G401.6 (cell line): Measurements from ENCODE around the gene CACNA2D4.

Experiments
- FAIRE-seq: peaks from 2 replicates; lab custom pipeline; 2012; peaks lifted over from hg19 to GRCh38; lab: Jason Lieb, UNC

Gene CACNA2D4

DNA sequence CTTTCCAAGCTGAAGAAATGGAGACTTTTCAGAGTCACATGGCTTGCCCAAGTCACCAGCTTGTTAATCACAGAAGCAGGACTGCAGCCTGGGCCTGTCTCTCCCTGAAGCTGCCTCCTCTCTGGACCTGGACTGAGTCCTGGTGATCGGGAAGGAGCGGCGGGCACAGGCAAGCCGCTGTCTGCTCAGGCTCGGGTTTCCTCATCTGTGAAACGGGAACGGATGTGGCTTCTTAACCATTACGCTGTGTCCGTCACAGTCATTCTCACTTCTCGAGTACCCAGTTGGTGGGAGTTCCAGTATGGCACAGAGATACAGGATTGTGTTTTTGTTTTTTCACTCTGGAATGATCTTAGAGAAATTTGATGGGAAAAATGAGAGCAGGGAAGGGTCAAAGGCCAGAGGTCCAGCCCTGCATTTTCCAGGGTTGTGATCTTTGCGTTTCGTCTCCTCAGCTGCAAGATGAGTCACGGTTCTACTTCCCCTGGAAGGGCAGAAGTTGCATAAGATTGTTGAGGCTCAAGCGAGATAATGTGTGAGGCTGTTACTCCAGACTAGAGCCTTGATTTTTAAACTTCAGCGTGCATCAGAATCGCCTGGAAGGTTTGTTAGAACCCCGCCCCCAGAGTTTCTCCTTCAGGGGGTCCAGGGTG is 105.7 kb downstream of the CACNA2D4 start:
- FAIRE-seq: no peak

DNA sequence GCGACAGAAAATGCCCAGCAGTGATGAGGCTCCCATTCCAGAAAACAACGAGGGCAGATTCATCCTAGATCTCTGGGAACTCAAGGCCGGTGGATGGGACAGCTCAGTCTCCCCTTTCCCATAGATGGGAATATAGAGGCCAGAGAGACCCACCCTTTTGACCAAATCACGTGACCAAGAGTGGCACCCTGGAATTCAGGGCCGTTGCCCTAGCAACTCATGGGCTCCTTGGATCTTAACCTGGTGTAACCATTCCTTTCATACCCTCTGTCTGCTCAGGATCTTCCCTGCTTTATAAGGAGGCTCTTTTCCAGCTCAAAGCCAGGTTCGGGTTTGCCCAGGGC is 106.5 kb downstream of the CACNA2D4 start:
- no peak for FAIRE-seq

DNA sequence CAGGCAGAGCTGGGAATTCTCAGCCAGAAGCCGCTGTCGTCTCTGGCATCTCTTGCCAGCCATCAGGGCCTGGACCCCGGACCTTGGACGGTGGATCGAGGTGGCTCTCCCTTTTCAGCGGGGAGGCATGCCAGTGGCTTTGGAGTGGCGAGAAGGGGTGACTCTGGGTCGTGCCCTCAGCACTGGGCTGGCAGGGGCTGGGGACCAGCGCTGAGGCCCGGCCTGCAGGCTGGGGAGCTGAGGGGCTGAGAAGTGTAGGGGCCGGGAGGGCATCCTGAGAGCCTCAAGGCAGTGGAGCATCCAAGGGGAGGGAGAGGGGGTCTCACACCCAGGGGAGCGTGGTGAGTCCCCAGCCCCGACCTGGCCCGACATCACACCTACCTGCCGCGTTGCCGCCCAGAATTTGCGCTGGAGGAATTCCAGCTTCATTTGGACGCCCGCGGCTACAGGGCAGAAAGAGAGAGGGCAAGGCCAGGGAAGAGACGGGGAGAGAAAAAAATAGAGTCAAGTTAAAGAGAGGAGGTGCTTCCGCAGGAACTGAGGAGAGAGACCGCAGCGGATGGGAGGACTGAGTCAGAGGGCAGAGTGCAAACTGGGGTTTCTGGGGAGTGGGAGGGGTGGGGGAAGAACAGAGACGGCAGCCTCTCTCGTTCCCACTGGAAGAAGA is 107.0 kb downstream of the CACNA2D4 start:
- FAIRE-seq: no peak

DNA sequence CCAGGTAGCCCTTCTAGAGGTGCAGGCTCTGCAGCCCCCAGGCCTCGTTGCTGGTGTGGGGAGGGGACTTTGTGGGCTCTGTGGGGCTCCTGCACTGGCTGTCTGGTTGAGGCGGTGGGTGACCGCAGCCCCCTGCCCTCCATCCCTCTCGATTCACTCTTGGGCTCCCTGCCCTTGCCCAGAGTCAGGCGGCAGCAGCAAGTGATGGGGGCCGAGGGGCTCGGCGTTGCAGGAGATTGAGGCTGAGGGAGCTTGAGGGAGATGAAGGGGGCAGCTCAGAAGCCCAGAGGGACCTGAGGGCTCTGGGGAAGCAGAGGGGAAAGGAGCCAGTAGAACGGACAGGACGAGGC is 107.5 kb downstream of the CACNA2D4 start:
- FAIRE-seq: no peak

DNA sequence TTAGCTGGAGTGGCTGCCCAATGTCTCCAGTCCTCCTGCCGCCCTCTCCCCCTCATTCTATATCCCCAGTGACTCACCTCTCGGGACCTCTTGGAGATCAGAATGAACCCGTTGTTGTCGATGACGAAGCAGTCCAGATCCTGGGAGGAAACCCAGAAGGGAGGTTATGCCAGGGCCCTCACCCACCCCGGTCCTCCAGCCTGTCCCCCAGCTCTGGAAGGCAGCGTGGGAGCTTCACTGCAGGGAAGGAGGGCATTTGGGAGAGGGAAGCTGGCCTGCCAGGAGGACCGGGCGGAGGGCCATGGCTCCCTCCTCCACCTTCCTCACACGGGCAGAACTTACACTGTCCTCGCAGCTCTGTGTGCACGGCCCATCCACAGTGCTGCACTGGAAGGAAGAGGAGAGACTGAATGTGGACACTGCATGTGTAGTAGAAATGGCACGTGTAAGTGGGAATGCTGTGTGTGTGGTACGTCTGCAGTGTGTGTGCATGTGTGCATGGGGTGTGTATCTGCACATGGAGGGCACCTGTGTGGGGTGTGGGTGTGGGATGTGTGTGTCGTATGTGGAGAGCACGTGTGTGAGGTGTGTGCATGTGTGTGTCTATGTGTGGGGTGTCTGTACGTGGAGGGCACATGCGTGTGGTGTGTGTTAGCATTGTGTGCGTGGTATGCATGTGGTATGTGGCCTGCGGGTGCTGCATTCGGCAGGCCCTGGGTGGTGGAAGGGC is 108.1 kb downstream of the CACNA2D4 start:
- FAIRE-seq: no peak

DNA sequence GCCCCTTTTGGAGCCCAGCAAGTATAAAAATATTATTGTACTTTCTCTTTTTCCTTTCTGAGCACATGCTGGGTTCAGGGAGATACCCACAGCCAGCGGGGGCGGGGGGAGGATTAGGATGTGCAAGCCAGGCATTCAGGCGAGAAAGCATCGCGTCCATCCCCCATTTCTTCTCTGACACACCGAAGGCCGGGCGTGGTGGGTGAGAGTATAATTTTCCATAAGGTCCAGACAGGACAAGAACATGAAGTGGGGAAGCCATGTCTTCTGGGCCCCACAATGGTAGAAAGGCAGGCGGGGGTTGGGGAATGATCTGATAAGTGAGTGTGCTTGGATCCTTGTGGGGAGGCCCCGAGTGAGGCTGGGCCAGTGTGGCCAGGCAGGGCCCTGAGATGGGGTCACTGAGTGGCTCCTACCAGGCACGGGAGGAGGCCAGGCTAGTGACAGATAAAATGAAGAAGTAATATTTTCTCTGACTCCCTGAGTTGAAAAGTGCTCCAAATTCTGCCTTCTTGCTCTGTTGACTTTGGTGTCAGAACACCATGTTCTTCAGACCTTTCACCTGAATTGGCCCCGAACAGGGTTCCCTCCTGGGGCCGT is 108.8 kb downstream of the CACNA2D4 start:
- no peak for FAIRE-seq

DNA sequence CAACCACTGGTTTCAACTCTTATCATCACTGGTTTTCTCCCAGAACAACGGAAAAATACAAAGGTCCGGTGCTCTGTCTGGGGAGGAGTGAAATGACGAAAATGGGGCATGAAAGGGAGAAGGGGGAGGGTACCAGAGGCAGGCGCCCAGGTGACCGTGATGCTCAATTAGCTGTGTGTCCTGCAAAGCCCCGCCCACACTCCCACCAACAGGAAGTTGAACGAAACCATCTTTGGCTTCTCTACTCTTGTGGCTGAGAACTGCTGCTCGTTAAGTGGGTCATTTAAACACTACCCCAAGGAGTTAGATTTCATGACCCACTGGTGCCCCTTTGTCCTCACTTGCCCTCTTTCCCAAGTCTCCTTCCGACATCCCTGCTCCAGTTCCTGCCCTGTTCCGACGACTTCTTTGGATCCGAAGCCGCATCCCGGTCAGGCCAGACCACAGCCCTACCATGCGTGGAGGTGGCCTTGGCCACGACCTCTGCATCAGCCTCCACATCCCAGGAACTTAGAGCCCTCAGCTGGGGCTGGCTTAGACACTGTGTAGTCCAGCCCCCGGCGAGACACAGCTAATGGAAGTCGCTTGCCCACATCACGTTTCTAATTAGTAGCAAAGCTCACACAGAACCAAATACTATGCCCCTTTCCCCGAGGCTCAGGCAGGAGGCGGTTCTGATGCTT is 109.5 kb downstream of the CACNA2D4 start:
- FAIRE-seq: no peak

DNA sequence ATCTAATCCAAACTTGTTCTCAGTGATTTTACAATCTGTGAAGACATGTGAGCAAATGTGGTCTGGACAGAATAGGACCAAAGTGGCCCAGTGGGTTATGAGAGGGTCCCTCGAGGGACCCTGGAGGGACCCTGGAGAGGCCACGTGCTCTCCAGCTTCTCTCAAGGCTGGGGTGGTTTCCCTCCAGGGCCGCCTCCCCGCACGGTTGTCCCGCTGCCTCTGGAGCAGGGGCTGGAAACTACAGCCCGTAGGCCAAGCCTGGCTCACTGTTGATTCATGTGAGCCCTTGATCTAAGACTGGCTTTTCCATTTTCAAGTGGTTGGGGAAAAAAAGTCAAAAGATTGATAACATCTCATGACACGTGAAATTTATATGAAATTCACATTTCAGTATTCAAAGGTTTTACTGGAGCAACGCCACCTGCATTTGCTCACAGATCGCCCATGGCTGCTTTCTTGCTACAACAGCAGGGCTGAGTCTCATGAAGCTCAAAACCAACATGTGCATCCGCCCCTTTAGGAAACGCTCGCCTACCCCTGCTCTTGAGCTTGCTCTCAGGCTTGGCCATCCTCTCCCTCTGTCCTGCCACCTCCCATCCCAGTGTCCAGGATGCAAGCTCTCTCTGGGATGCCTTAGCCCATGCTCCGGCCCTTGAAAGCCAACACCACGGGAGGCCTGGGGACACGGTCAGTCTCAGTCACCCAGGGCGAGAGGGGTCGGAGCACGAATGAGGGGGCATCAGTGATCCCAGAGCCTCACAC is 110.2 kb downstream of the CACNA2D4 start:
- FAIRE-seq: no peak

DNA sequence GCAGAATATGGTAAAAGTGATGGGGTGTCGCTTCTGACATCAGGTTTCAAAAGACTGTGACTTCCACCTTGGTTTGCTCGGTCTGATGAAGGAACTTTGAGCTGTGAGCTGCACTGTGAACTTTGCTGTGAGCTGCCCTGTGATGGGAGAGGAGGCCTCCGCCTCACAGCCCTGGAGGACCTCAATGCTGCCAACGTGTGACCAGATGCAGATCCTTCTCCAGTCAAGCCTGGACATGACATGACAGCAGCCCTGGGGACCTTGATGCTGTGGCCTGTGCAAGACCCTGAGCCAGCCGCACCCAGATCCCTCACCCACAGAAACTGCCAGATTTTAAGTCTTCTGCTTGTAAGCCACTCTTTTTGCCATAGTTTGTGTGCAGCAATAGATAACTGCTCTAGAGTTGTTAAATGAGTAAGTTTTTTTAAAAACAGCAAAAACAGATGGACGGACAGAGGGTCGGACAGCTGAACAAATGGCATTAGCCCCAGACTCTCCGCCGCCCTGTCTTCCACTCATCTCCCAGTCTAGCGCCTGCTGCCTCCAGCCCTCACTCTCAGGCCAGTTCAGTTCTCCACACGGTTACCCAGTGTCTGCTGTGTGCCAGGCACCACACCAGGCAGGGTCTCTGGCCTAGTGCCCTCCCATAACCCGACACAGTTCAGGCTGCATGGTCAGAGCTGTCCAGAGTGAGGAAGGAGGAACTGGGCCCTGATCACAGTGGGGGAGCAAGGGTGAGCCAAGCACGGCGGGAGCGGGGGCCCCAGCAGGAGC is 111.2 kb downstream of the CACNA2D4 start:
- FAIRE-seq: no peak

DNA sequence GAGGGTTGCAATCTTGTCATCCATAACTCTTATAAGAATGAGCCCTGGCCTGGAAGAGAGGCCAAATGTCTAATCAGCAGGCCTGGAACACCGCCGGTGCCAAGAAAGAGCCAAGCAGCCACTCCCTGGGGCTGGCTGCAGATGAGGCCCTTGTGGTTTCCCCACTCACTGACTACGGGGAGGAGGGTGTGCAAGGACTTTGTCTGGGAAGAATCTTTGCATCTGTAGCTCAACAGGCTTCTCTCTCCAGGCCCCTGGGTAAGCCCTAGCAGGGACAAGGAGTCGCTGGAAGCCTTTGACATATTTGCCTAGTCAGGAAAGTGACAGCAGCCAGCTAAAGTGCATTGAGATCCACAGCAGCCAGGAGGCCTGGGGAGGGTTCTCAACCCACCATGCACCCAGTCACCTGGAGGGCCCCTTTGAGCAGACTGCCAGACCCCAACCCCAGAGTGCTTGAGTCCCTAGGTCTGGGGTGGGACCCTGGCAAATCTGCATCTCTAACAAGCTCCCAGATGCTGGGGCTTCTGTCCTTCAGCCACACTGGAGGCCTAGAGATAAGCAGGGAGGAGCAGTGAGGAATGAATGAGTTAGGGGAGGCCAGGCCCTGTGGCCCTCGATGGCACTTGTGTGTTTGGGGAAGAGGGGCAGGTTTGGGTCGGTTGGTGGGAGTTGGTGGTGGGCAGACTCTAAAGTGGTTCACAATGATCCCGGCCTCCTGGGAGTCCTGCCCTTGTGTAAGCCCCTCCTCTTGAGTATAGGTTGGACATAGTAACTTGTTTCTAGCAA is 112.0 kb downstream of the CACNA2D4 start:
- FAIRE-seq: no peak

DNA sequence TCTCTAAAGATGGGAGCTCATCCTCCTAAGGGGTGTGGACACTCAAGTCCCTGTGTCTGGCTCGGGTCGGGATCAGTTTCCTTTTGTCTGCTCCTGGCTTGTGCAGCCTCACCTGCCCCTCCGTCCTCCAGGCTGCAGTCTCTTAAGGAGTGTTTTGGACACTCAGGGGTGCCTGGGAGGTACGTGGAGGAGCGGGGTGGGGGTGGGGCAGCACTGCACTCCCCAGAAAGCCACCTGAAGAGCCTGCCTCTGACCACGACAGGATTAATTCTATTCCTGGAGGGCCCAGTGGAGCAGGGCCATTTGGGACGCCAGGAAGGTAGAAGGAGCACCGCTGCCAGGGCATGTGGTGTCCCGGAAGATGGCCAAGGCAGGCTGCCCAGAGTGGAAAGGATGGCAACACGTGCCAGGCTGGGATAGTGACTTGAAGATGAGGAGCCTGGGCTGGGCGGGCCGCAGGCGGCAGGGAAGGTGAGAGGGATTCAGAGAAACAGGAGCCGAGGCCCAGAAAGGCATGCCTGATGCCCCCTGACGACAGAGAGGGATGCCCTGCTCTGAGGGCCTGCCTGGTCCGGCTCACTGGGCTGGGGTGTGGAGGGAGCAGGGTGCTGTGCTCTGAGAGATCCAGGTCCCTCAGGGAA is 112.9 kb downstream of the CACNA2D4 start:
- no peak for FAIRE-seq

DNA sequence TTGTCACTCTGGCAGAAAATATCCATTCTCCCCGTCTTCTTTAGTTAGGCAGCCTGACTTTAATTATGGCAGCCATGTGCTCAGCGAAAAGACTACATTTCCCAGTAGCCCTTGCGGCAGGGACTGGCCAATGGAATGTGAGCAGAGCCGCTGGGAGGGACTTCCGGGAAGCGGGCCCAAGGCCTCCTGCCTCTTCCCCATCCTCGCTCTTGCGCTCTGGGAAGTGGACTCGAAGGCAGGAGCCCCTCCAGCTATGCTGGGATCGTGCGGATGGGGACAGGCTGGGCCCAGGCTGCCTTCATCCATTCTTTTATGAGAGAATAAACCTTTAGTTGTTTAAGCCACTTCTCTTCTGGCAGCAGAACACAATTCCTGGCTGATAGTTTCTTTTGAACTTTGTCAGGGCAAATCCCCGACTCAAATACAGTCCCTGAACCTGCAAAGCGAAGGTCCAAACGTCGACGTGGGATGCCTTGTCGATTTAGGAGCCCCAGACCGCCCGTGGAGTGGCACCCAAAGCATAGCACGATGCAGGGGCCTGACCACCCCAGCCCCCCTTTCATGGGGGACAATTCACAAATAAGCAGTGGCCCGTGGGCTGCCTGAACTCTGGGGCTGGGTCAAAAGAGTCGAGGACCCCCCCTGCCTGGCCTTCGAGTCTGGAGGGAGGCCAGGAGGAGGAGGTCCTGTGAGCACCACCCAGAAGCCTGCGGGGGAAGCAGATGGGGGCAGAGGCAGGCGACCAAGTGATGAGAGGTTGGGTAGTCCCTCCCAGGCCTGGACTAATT is 113.7 kb downstream of the CACNA2D4 start:
- peak; percentile 83 for FAIRE-seq

DNA sequence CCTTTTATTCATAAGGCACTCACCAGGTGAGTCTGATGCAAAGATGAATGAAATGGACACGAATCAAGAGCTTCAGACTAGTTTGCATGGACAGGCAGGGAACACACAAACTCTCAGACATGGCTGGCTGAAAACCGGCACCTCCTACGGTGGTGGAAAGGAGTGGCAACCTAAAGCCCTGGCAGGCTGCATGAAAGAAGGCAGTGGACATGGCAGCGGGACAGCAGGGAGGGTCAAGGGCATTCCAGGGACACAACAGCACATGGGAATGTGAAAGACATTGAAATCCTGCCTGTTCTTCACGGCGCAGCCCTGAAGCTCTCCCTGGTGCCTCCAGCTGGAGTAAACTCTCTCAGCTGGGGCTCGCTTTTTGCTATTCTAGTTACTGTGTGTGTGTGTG is 114.7 kb downstream of the CACNA2D4 start:
- no peak for FAIRE-seq

DNA sequence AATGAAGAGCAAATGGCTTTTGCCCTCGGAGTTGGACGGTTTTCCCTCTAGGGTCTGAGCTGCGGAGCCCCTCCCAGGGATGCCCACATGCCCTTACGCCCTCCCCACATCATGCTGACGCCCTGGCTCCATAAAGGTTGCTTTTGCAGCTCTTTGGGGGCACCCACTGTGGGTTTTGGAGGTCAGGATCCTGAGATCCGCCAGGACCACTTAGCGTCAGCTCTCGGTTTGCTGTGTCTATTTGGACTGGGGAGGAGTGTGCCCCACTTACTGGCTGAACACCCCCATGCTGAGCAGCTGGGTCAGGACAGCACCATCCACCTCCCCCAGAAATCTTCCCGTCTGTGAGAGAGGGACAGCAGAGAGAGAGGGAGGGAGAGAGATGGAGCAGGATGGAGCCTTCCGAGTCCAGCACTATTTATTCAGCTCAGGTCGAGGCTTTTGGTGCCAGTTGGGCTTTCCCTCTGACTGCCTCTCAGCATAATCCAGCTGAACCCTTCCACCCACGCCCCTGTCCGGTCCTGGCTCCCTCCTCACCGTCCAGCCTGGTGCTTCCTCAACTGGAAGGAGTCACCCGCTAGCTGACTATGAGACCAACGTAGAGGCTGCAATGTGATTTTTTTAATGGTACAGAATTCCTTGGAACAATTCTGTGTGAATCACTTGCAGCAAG is 117.0 kb downstream of the CACNA2D4 start:
- no peak for FAIRE-seq

DNA sequence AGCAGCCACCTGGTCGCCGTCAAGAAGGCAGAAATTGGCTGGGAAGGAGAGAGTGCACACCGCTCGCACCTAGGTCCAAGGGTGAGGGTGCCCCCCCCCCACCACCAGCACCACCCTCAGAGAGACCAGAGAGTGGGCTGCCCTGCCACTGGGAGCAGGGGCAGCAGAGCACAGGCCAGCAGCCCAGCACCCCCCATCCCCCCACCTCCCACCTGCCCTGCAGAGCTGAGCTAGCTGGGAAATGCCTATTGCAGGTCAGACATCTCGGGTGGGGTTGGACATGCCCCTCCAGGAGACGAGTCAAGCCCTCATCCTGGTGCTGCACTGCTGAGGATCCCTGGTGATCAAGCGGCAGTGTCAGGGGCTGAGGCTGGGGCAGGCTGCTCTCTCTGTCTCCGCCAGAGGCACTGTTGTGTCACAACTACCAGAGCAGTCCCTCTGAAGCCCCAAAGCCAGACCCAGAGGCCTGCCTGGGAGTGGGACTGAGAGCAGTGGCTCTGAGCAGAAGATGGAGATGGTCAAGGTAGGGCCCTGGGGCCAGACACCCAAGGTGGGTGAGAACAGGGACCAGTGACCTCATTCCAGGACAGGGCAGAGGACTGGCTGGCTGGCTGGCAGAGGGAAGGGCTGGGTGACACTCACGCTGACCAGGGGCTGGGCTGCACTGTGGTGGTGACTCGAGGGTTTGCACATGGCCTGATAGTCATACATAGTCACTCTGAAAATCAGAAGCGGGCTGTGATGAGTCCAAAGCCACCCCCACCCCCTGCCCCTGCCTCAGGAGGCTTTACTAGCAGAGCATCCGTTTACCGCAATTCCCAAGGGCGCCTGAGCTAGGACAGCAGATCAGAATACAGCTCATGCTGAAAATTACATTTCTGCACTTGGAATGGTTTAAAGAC is 117.8 kb downstream of the CACNA2D4 start:
- FAIRE-seq: no peak

DNA sequence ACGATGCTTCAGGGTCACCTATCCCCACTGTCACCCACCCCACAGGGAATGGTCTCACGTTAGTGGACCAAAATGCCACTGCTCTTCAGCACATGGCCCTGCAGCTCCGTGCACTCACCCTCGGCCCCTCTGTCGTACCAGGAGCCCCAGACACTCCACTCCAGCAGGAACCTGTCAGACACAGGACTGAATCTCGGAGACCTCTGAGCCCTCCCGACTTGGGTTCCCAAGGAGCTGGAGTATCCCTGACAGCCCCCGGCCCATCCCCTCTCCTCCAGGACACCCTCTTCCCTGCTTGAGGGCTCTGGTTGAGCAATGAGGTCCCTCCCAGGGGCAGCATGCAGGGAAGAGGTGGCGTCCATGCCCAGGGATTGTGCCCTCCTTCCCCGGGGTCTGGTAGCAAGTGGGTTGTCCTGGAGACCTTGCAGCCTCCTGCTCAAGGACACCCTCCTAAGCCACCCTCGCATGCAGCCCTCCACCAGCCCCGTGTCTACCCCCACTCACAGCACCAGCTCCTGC is 118.5 kb downstream of the CACNA2D4 start:
- FAIRE-seq: no peak
